Hepatocyte (in vitro differentiated cells): Measurements from ENCODE around the gene ADGRD1. TPM values are rescaled to one million over a fixed set of nuclear protein-coding genes. Genes with fewer than 3 reads are reported as not detected.

Experiments used
- DNase-seq: peaks from one replicate; pipeline ENCODE4 v3.0.0-alpha.2; 2016; ENCODE audit warnings: low spot score
- H2AFZ ChIP-seq: fragments of 200-600 bp; sonication (generic); 2 replicates; pipeline ENCODE4 v1.6.0; 2016; ENCODE audit warnings: antibody characterized with exemption, mild to moderate bottlenecking
- H3K27ac ChIP-seq: fragments of 200-600 bp; sonication (generic); 2 replicates; pipeline ENCODE4 v1.5.1; 2016; ENCODE audit warnings: mild to moderate bottlenecking
- H3K27me3 ChIP-seq: fragments of 200-600 bp; sonication (generic); 2 replicates; pipeline ENCODE4 v1.6.1; 2016
- H3K36me3 ChIP-seq: fragments of 200-600 bp; sonication (generic); replicated peaks from 2 replicates; pipeline ENCODE4 v1.5.1; 2016; ENCODE audit warnings: low read depth; ENCODE audit not compliant: insufficient read depth
- H3K4me1 ChIP-seq: fragments of 200-600 bp; sonication (generic); 2 replicates; pipeline ENCODE4 v1.5.1; 2016; ENCODE audit warnings: mild to moderate bottlenecking, moderate library complexity; ENCODE audit not compliant: insufficient read depth
- H3K4me2 ChIP-seq: fragments of 200-600 bp; sonication (generic); 2 replicates; pipeline ENCODE4 v1.6.0; 2016
- H3K4me3 ChIP-seq: fragments of 200-600 bp; sonication (generic); 2 replicates; pipeline ENCODE4 v1.5.1; 2016; ENCODE audit warnings: mild to moderate bottlenecking
- H3K79me2 ChIP-seq: fragments of 200-600 bp; sonication (generic); 2 replicates; pipeline ENCODE4 v1.6.0; 2017; ENCODE audit warnings: mild to moderate bottlenecking
- H3K9me2 ChIP-seq: fragments of 200-600 bp; sonication (generic); replicated peaks from 2 replicates; pipeline ENCODE4 v1.6.0; 2017; ENCODE audit warnings: mild to moderate bottlenecking; ENCODE audit not compliant: insufficient read depth
- H3K9me3 ChIP-seq: fragments of 200-600 bp; sonication (generic); 2 replicates; pipeline ENCODE4 v1.5.1; 2016; ENCODE audit warnings: low read depth, mild to moderate bottlenecking
- H4K20me1 ChIP-seq: fragments of 200-600 bp; sonication (generic); 2 replicates; pipeline ENCODE4 v1.6.0; 2016; ENCODE audit warnings: mild to moderate bottlenecking; ENCODE audit not compliant: insufficient read depth, poor library complexity, severe bottlenecking
- CTCF ChIP-seq: fragments of 200-600 bp; sonication (generic); IDR thresholded peaks from 2 replicates; pipeline ENCODE4 v1.5.1; 2016; ENCODE audit warnings: antibody characterized with exemption, mild to moderate bottlenecking; ENCODE audit not compliant: poor library complexity
- EZH2 ChIP-seq: fragments of 200-600 bp; sonication (generic); IDR thresholded peaks from 2 replicates; pipeline ENCODE4 v1.6.1; 2016; ENCODE audit warnings: antibody characterized with exemption, mild to moderate bottlenecking, borderline replicate concordance
- EZH2phosphoT487 ChIP-seq: fragments of 200-600 bp; sonication (generic); IDR thresholded peaks from one replicate; pipeline ENCODE4 v1.6.1; 2018; ENCODE audit warnings: antibody characterized with exemption, mild to moderate bottlenecking, low read depth, moderate library complexity; ENCODE audit not compliant: unreplicated experiment, severe bottlenecking
- WGBS: methylation state at CpG from one replicate; pipeline ENCODE4 v1.1.6; 2016; ENCODE audit warnings: low lambda C conversion rate; ENCODE audit errors: missing lambda C conversion rate; 5-methylcytosine and 5-hydroxymethylcytosine counted together
- polyA plus RNA-seq: library from polyadenylated mRNA; unstranded; fragments of >200 nt; fragmentation: Nextera tagmentation; extraction: Ambion mirVana; gene quantifications from 2 replicates; pipeline ENCODE4 v1.2.1, GENCODE V29; 2016
- total RNA-seq: library from RNA; depleted of rRNA; stranded (reverse); fragments of >200 nt; gene quantifications from 2 replicates; pipeline ENCODE4 v1.2.3, GENCODE V29; 2014

The ADGRD1 gene
- total and polyA plus RNA-seq, 2 experiments from 2014 or later, result 18.1 to 18.5 TPM

DNA sequence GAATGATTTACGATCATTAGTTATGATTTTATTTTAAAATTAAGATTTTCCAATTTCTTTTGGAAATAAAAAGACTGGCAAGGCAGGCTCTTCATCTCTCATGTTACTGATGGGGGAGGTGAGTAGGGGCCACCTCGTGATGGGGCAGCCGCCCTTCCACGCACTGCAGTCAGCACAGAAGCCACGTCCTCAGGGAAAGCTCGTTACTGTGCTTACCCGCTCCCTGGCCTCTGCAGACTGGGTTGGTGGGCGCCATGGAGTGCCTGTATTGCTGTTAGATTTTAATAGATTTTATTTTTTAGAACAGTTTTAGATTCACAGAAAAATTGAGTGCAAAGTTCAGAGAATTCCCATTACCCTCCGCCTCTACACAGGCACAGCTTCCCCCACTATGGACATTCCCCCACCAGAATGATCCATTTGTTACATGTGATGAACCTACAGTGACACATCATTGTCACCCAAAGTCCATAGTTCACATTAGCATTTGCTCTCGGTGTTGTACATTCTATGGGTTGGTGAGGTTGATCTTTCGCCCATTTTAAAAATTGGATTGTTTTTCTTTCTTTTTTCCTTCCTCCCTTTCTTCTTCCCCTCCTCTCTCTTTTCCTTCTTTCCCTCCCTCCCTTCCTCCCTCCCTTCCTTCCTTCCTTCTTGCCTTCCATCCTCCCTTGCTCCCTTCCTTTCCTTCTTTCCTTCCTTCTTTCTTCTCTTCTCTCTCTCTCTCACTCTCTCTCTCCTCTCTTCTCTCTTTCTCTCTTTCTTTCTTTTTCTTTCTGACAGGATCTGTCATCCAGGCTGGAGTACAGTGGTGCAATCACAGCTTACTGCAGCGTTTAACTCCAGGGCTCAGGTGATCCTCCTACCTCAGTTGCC is 30.7 kb downstream of the ADGRD1 start:
- no peak overlapping the region for H2AFZ ChIP-seq
- peak overlapping the region; percentile 77 for H3K27ac ChIP-seq
- no peaks in the 10 kb centered on the region for H3K79me2 ChIP-seq
- no peak overlapping the region for H3K4me2 ChIP-seq
- H3K9me2 ChIP-seq, result no peaks in the 10 kb centered on the region
- no peak overlapping the region for H3K4me3 ChIP-seq
- H3K9me3 ChIP-seq, result no peaks in the 10 kb centered on the region
- no peak for TF ChIP-seq EZH2
- TF ChIP-seq CTCF, result no peak
- no peak for TF ChIP-seq EZH2phosphoT487
- DNase-seq, result no peak
- no peaks in the 10 kb centered on the region for H3K36me3 ChIP-seq
- H3K4me1 ChIP-seq, result peaks cover 30% of the 10 kb centered on the region
- 90% methylated on average over 12 of the region's 12 CpGs for WGBS
- H3K27me3 ChIP-seq, result no peaks in the 10 kb centered on the region
- H4K20me1 ChIP-seq, result no peaks in the 10 kb centered on the region

DNA sequence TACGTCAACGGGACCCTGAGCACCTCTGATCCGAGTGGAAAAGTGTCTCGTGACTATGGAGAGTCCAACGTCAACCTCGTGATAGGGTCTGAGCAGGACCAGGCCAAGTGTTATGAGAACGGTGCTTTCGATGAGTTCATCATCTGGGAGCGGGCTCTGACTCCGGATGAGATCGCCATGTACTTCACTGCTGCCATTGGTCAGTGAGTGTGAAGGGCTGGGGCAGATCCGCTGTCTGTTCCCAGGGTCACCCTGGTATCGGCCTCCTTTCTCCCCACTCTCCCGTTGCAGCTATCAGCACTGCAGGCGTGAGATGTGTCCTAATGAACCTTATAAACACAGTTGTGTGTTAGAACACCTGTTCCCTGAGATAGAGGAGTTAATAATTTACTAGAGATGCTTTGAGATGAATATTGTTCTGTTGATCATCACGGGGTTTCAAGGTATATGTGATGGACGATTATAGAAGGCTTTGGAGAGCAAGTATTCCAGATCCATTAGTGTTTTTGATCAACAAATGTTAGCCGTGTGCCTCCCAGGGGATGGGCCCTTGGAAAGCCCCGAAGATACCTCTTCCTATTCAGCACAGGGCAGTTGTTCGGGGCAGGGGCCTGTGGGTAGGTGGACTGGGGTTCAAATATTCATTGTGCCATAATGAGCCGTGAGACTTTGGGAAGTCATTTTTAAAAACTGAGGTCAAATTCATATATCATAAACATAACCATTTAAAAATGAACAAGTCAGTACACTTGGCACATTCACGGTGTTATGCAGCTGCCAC is 33.6 kb downstream of the ADGRD1 start:
- no peaks in the 10 kb centered on the region for H3K79me2 ChIP-seq
- H3K4me3 ChIP-seq, result no peak overlapping the region
- no peak overlapping the region for H2AFZ ChIP-seq
- H4K20me1 ChIP-seq, result no peaks in the 10 kb centered on the region
- no peaks in the 10 kb centered on the region for H3K36me3 ChIP-seq
- peaks cover 13% of the 10 kb centered on the region for H3K4me1 ChIP-seq
- no peaks in the 10 kb centered on the region for H3K9me2 ChIP-seq
- WGBS, result 75% methylated on average over 22 of the region's 22 CpGs
- no peaks in the 10 kb centered on the region for H3K27me3 ChIP-seq
- peak; percentile 44 for DNase-seq
- peak overlapping the region; percentile 67 for H3K27ac ChIP-seq
- TF ChIP-seq EZH2, result no peak
- TF ChIP-seq CTCF, result no peak
- TF ChIP-seq EZH2phosphoT487, result no peak
- H3K9me3 ChIP-seq, result no peaks in the 10 kb centered on the region
- H3K4me2 ChIP-seq, result no peak overlapping the region

- H3K4me2 ChIP-seq, result no peak overlapping the region
- H4K20me1 ChIP-seq, result no peaks in the 10 kb centered on the region
- H3K4me1 ChIP-seq, result peaks cover 12% of the 10 kb centered on the region
- H3K27ac ChIP-seq, result peak overlapping the region; percentile 5
- no peaks in the 10 kb centered on the region for H3K27me3 ChIP-seq
- H3K36me3 ChIP-seq, result no peaks in the 10 kb centered on the region
- H3K79me2 ChIP-seq, result no peaks in the 10 kb centered on the region
- whole genome bisulfite sequencing, result 84% methylated on average over 5 of the region's 5 CpGs
- H3K9me2 ChIP-seq, result no peaks in the 10 kb centered on the region
- DNase-seq, result no peak
- TF ChIP-seq EZH2phosphoT487, result no peak
- no peak for TF ChIP-seq CTCF
- no peak for TF ChIP-seq EZH2
- no peak overlapping the region for H2AFZ ChIP-seq
- no peaks in the 10 kb centered on the region for H3K9me3 ChIP-seq
- H3K4me3 ChIP-seq, result no peak overlapping the region
Measured at GRCh38 chr12:130988261-130988660, 34.6 kb downstream of the ADGRD1 start.
